GM12878 (cell line): Measurements from ENCODE around the gene SLC39A11. TPM values are rescaled to one million over a fixed set of nuclear protein-coding genes. Genes with fewer than 3 reads are reported as not detected.

Source experiments
- ATAC-seq: fragments of 200-7000 bp; cut with Tn5 transposase; 3 replicates; pipeline ENCODE4 v1.9.1; 2020; ENCODE audit warnings: mild to moderate bottlenecking, moderate library complexity
- BruUV-seq: library from RNA; stranded (reverse); fragments of 400-500 nt; replicated peaks from 2 replicates; lab custom pipeline; 2021; lab: Mats Ljungman, UMichigan
- CTCF ChIA-PET: fragments of 300-600 bp; sonication (Branson Sonifier 250); formaldehyde crosslinking; extraction: SDS; loops from one replicate; lab custom pipeline; 2021; ENCODE audit warnings: inconsistent platforms; lab: Yijun Ruan, JAX
- POLR2A ChIA-PET: fragments of 350-600 bp; formaldehyde crosslinking; extraction: SDS; loops from one replicate; lab custom pipeline; 2021; ENCODE audit warnings: inconsistent platforms; lab: Charles Lee
- RAD21 ChIA-PET: fragments of 300-600 bp; sonication (Branson Sonifier 250); formaldehyde crosslinking; loops from one replicate; lab custom pipeline; 2023; ENCODE audit warnings: antibody characterized with exemption; ENCODE audit not compliant: unreplicated experiment; lab: Charles Lee
- SMC1A ChIA-PET: fragments of 300-600 bp; sonication (Branson Sonifier 250); formaldehyde crosslinking; loops from one replicate; lab custom pipeline; 2023; ENCODE audit not compliant: unreplicated experiment, uncharacterized antibody; lab: Charles Lee
- DNase-seq: peaks from one replicate; pipeline ENCODE4 v3.0.0-alpha.2; 2011; ENCODE audit warnings: low read depth, low spot score
- FAIRE-seq: peaks from 3 replicates; lab custom pipeline; 2011; peaks lifted over from hg19 to GRCh38; lab: Jason Lieb, UNC
- H2AFZ ChIP-seq: 2 replicates; pipeline ENCODE4 v1.6.0; 2011; ENCODE audit warnings: low read depth, low read length, control low read depth; ENCODE audit not compliant: control insufficient read depth
- H3K27ac ChIP-seq: 2 replicates; pipeline ENCODE4 v1.5.1; 2011; ENCODE audit warnings: control low read depth; ENCODE audit not compliant: control insufficient read depth, insufficient read depth
- H3K27me3 ChIP-seq, 2 experiments: replicated peaks in 1 of 2; 2 replicates each; pipeline versions ENCODE4 v1.6.0 to v1.6.1; 2011; ENCODE audit warnings: low read length in 1 of 2; ENCODE audit not compliant: control insufficient read depth in 2 of 2, insufficient read depth in 2 of 2
- H3K36me3 ChIP-seq, 2 experiments: 2 replicates each; pipeline ENCODE4 v1.5.1; 2011; ENCODE audit warnings: low read length in 1 of 2; ENCODE audit not compliant: control insufficient read depth in 2 of 2, insufficient read depth in 2 of 2
- H3K4me1 ChIP-seq: 2 replicates; pipeline ENCODE4 v1.6.1; 2011; ENCODE audit warnings: mild to moderate bottlenecking, low read length, moderate library complexity, mixed read lengths; ENCODE audit not compliant: control insufficient read depth, insufficient read depth
- H3K4me2 ChIP-seq: 2 replicates; pipeline ENCODE4 v1.6.0; 2011; ENCODE audit warnings: control low read depth; ENCODE audit not compliant: control insufficient read depth, insufficient read depth
- H3K4me3 ChIP-seq: fragments of 200-600 bp; sonication (generic); 2 replicates; pipeline ENCODE4 v1.5.1; 2016
- H3K79me2 ChIP-seq: 2 replicates; pipeline ENCODE4 v1.6.0; 2011; ENCODE audit warnings: low read length; ENCODE audit not compliant: control insufficient read depth, insufficient read depth
- H3K9ac ChIP-seq: 2 replicates; pipeline ENCODE4 v1.8.0; 2011; ENCODE audit warnings: low read length, control low read depth, mixed read lengths; ENCODE audit not compliant: control insufficient read depth, insufficient read depth
- H3K9me3 ChIP-seq: replicated peaks from 3 replicates; pipeline ENCODE4 v1.5.1; 2011; ENCODE audit warnings: mild to moderate bottlenecking, low read length; ENCODE audit not compliant: control insufficient read depth, insufficient read depth
- H4K20me1 ChIP-seq: 2 replicates; pipeline ENCODE4 v1.6.0; 2011; ENCODE audit not compliant: control insufficient read depth, insufficient read depth
- BCL11A ChIP-seq: IDR thresholded peaks from 2 replicates; pipeline ENCODE4 v1.6.1; 2011; ENCODE audit warnings: low read depth, low read length
- BHLHE40 ChIP-seq, 2 experiments: fragments of 450-650 bp in 1 of 2; IDR thresholded peaks; 2 replicates each; pipeline ENCODE4 v1.6.1; 2011 to 2017; ENCODE audit warnings: low read depth in 2 of 2, borderline replicate concordance in 1 of 2, improper control_type of control experiment in 1 of 2, low read length in 1 of 2, mild to moderate bottlenecking in 1 of 2
- CTCF ChIP-seq, 3 experiments: IDR thresholded peaks in 2 of 3; conservative IDR thresholded peaks in 1 of 3; 2 replicates each; pipeline ENCODE4 v1.5.1; 2011; ENCODE audit warnings: low read depth in 3 of 3, low read length in 3 of 3, mild to moderate bottlenecking in 3 of 3, control low read depth in 2 of 3, moderate library complexity in 2 of 3, inconsistent platforms in 1 of 3, mixed read lengths in 1 of 3; ENCODE audit not compliant: control insufficient read depth in 2 of 3, insufficient read depth in 1 of 3; ENCODE audit errors: extremely low read depth in 1 of 3
- KAT2A ChIP-seq: conservative IDR thresholded peaks from 2 replicates; pipeline ENCODE4 v1.6.1; 2011; ENCODE audit warnings: low read depth, low read length; ENCODE audit not compliant: control insufficient read depth
- NFYB ChIP-seq: IDR thresholded peaks from 2 replicates; pipeline ENCODE4 v1.6.1; 2011; ENCODE audit warnings: low read depth, mild to moderate bottlenecking, low read length, improper control_type of control experiment, moderate library complexity; ENCODE audit not compliant: insufficient read depth
- NKRF ChIP-seq: fragments of 450-650 bp; conservative IDR thresholded peaks from 2 replicates; pipeline ENCODE4 v1.6.1; 2017; ENCODE audit warnings: mild to moderate bottlenecking, moderate library complexity
- PML ChIP-seq: IDR thresholded peaks from 2 replicates; pipeline ENCODE4 v1.6.1; 2012; ENCODE audit warnings: low read length, inconsistent platforms
- PRDM15 ChIP-seq: fragments of 450-650 bp; formaldehyde crosslinking; IDR thresholded peaks from 2 replicates; pipeline ENCODE4 v1.4.0; 2020; ENCODE audit warnings: mild to moderate bottlenecking, moderate library complexity
- RAD51 ChIP-seq: fragments of 450-650 bp; IDR thresholded peaks from 2 replicates; pipeline ENCODE4 v1.6.1; 2016; ENCODE audit warnings: moderate library complexity, mild to moderate bottlenecking, inconsistent platforms
- SMARCA5 ChIP-seq: fragments of 450-650 bp; IDR thresholded peaks from 2 replicates; pipeline ENCODE4 v1.6.1; 2017; ENCODE audit warnings: mild to moderate bottlenecking
- SMC3 ChIP-seq: IDR thresholded peaks from 2 replicates; pipeline ENCODE4 v1.6.1; 2011; ENCODE audit warnings: low read length, improper control_type of control experiment, borderline replicate concordance
- ZNF217 ChIP-seq: fragments of 450-650 bp; IDR thresholded peaks from 2 replicates; pipeline ENCODE4 v1.6.1; 2017; ENCODE audit warnings: antibody characterized with exemption, mild to moderate bottlenecking
- WGBS: methylation state at CpG from one replicate; pipeline ENCODE4 v1.1.6; 2016; ENCODE audit warnings: low lambda C conversion rate; ENCODE audit not compliant: insufficient replicate concordance, insufficient coverage; ENCODE audit errors: missing lambda C conversion rate; 5-methylcytosine and 5-hydroxymethylcytosine counted together
- in situ Hi-C: fragments of 300-500 bp; cut with MboI; formaldehyde crosslinking; loops from 9 replicates; pipeline ENCODE4 v1.14.3; 2018; ENCODE audit warnings: mixed read lengths
- intact Hi-C: fragments of 100-400 bp; cut with micrococcal nuclease; formaldehyde crosslinking; loops from one replicate; pipeline ENCODE4 v1.14.2; 2022; ENCODE audit not compliant: unreplicated experiment
- polyA plus RNA-seq, 11 experiments: library from polyadenylated mRNA; depleted of rRNA in 4 of 11; unstranded in 6 of 11; stranded (reverse) in 5 of 11; fragments of >200 nt; fragmentation: Nextera tagmentation in 4 of 11; fragmentation: Illumina TruSeq in 1 of 11; extraction: Ambion mirVana in 4 of 11; extraction: Trizol in 1 of 11; gene quantifications; 1 replicate in 1 of 11; 2 replicates in 10 of 11; pipeline versions ENCODE4 v1.2.1 to v1.2.3, GENCODE V29; 2011 to 2016; ENCODE audit warnings: inconsistent platforms in 2 of 11, missing spikeins in 2 of 11, low read depth in 1 of 11
- total RNA-seq, 4 experiments: library from RNA; depleted of rRNA in 3 of 4; stranded (reverse); fragments of >200 nt in 3 of 4; fragmentation: Illumina TruSeq in 1 of 4; extraction: Trizol in 1 of 4; gene quantifications; 2 replicates each; pipeline versions ENCODE4 v1.2.1 to v1.2.3, GENCODE V29; 2013 to 2021

Gene SLC39A11
- total and polyA plus RNA-seq, 10 of the 15 experiments (the other 5 are each of a cell fraction or from before 2014, with no cell fraction given), result 8.6 to 23.8 (median 14.0) TPM

GRCh38 chr17:72985882-72986720 is 106.4 kb downstream of the SLC39A11 start (continued):
- peak; percentile 84 for TF ChIP-seq SMC3

- Histone ChIP-seq H3K27me3 (no peaks in the 10 kb centered on the region), H3K36me3 (no peaks in the 10 kb centered on the region), H3K4me2 (no peak overlapping the region), H3K79me2 (no peaks in the 10 kb centered on the region), H3K4me3 (no peak overlapping the region), H3K27ac (no peak overlapping the region), H4K20me1 (no peaks in the 10 kb centered on the region), H2AFZ (no peak overlapping the region), H3K9ac (no peak overlapping the region), H3K9me3 (no peaks in the 10 kb centered on the region; the same call in 2 of the 3 replicates), H3K4me1 (peaks cover 10% of the 10 kb centered on the region)
- in situ Hi-C loops (loop anchor here (5.0 kb wide), 2 partner anchors 172 to 202 kb away; no protein-coding TSS in a partner anchor), intact Hi-C loops (loop anchor here (5.0 kb wide), 1 partner anchor 387 kb away; no protein-coding TSS in a partner anchor)
- BruUV-seq, result no TSS peak
- no peak for DNase-seq
- WGBS, result 44% methylated on average over 7 of the region's 7 CpGs
- ChIA-PET SMC1A (interaction anchor here (1.0 to 5.8 kb wide), 8 partner anchors 17 to 426 kb away, joined by 3 to 65 read pairs (median 16); no protein-coding TSS in a partner anchor), CTCF (interaction anchor here (0.8 to 9.0 kb wide), 19 partner anchors 9 to 426 kb away, joined by 3 to 122 read pairs (median 5); partner anchors contain the start of gene SSTR2), POLR2A (interaction anchor here (1.9 kb wide), 1 partner anchor 172 kb away, joined by 12 read pairs; no protein-coding TSS in a partner anchor), RAD21 (interaction anchor here (0.9 to 4.0 kb wide), 6 partner anchors 172 to 424 kb away, joined by 3 to 82 read pairs (median 27); a partner anchor contains a TSS)
- no peak for FAIRE-seq
- ATAC-seq, result no peak
- no peak for TF ChIP-seq PRDM15 (CRISPR knock-in tag)
- TF ChIP-seq NFYB, result no peak
- TF ChIP-seq SMARCA5, result no peak
- no peak for TF ChIP-seq NKRF
- no peak for TF ChIP-seq CTCF (IDR thresholded peaks at IDR 0.05 in 2 of 3, conservative IDR thresholded peaks at IDR 0.05 in 1 of 3; ENCODE audit: control insufficient read depth in 2 of 3, extremely low read depth in 1 of 3, insufficient read depth in 1 of 3, low read depth in 3 of 3, low read length in 3 of 3)
- TF ChIP-seq PML, result no peak
- TF ChIP-seq BHLHE40 (IDR thresholded peaks at IDR 0.05; ENCODE audit: borderline replicate concordance in 1 of 2, low read depth in 2 of 2, low read length in 1 of 2), result no peak
- TF ChIP-seq BCL11A, result no peak
- TF ChIP-seq ZNF217, result no peak
- no peak for TF ChIP-seq KAT2A
- TF ChIP-seq RAD51, result no peak
These were observed 107.6 kb downstream of the SLC39A11 start for GRCh38 chr17:72984926-72985325.
